SIG-M5 treated with dmso at 0.1 percent for 504 hours (cell line): ENCODE data around the gene TAF3.
"Not testable (repeated sequence)": the region's sequence is repeated elsewhere in the genome, so short reads cannot be mapped to it uniquely, and the experiment has no call there.

ENCODE experiments used
- DNase-seq: peaks from one replicate; lab custom pipeline; 2025; ENCODE audit not compliant: unreplicated experiment; lab: John Stamatoyannopoulos, UW

The TAF3 gene

GRCh38 chr10:8026349-8027259 lies 208.3 kb downstream of the TAF3 start:
- no peak for DNase-seq

- not testable (repeated sequence) for DNase-seq
These were observed 212.9 kb downstream of the TAF3 start for GRCh38 chr10:8031211-8031610.

GRCh38 chr10:8032558-8032957 lies 214.3 kb downstream of the TAF3 start:
- DNase-seq = no peak

GRCh38 chr10:8033812-8034465 lies 215.6 kb downstream of the TAF3 start:
- no peak for DNase-seq

GRCh38 chr10:8034466-8035005 lies 216.2 kb downstream of the TAF3 start:
- DNase-seq = no peak

GRCh38 chr10:8035006-8035640 lies 216.8 kb downstream of the TAF3 start:
- DNase-seq = no peak

- no peak for DNase-seq
These were observed 217.6 kb downstream of the TAF3 start for GRCh38 chr10:8035641-8036470.

GRCh38 chr10:8036506-8037198 lies 218.3 kb downstream of the TAF3 start:
- DNase-seq = no peak

GRCh38 chr10:8037199-8037801 lies 219.0 kb downstream of the TAF3 start:
- DNase-seq = no peak

GRCh38 chr10:8037941-8038894 lies 219.9 kb downstream of the TAF3 start:
- no peak for DNase-seq

GRCh38 chr10:8039321-8039881 lies 221.1 kb downstream of the TAF3 start:
- DNase-seq = no peak

GRCh38 chr10:8040651-8041050 lies 222.3 kb downstream of the TAF3 start:
- DNase-seq = no peak

GRCh38 chr10:8041284-8041991 lies 223.1 kb downstream of the TAF3 start:
- DNase-seq = no peak

GRCh38 chr10:8041992-8042720 lies 223.9 kb downstream of the TAF3 start:
- no peak for DNase-seq

GRCh38 chr10:8042721-8043568 lies 224.6 kb downstream of the TAF3 start:
- DNase-seq = no peak
